Ecto neural progenitor cell (in vitro differentiated cells): ENCODE data around the gene MAU2.

Source experiments
- DNase-seq: peaks from one replicate; pipeline ENCODE4 v3.0.0-alpha.2; 2018; ENCODE audit warnings: low spot score

The MAU2 gene, protein sequence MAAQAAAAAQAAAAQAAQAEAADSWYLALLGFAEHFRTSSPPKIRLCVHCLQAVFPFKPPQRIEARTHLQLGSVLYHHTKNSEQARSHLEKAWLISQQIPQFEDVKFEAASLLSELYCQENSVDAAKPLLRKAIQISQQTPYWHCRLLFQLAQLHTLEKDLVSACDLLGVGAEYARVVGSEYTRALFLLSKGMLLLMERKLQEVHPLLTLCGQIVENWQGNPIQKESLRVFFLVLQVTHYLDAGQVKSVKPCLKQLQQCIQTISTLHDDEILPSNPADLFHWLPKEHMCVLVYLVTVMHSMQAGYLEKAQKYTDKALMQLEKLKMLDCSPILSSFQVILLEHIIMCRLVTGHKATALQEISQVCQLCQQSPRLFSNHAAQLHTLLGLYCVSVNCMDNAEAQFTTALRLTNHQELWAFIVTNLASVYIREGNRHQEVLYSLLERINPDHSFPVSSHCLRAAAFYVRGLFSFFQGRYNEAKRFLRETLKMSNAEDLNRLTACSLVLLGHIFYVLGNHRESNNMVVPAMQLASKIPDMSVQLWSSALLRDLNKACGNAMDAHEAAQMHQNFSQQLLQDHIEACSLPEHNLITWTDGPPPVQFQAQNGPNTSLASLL

DNA sequence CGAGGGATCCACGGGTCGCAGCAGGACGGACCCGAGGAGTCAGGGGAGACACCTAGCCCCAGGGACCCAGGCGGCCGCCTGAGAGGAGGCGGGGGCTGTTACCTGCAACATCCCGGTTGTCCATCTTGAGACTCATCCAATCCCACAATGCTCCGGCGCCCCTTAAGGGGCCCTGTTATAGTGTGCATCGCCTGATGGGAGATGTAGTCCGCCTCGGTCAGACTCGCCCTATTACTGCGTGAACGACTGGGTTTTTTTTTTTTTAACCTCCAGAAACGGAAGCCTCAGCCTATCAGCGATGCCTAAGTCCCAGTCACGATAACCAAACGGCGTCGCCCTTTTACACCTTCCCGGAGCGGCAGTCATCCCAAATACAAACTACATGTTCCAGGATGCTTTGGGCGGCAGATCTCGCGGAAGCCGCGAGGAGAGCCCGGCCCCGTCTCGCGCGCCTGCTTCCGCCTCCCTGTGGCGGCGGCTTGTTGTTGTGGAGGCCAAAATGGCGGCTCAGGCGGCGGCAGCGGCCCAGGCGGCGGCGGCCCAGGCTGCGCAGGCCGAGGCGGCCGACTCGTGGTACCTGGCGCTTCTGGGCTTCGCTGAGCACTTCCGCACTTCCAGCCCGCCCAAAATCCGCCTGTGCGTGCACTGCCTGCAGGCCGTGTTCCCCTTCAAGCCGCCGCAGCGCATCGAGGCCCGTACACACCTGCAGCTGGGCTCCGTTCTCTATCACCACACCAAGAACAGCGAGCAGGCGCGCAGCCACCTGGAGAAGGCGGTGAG is at the start of gene MAU2, which contains the start of gene SUGP1:
Gene MAU2 (plus strand): TSS at position 469 of the 780 bp plus-strand sequence. CDS start 31 bp downstream, at position 500.
Gene SUGP1 (minus strand): TSS at position 149 of the 780 bp plus-strand sequence. CDS start 13 bp downstream, at position 136.
- peak; percentile 95 for DNase-seq

DNA sequence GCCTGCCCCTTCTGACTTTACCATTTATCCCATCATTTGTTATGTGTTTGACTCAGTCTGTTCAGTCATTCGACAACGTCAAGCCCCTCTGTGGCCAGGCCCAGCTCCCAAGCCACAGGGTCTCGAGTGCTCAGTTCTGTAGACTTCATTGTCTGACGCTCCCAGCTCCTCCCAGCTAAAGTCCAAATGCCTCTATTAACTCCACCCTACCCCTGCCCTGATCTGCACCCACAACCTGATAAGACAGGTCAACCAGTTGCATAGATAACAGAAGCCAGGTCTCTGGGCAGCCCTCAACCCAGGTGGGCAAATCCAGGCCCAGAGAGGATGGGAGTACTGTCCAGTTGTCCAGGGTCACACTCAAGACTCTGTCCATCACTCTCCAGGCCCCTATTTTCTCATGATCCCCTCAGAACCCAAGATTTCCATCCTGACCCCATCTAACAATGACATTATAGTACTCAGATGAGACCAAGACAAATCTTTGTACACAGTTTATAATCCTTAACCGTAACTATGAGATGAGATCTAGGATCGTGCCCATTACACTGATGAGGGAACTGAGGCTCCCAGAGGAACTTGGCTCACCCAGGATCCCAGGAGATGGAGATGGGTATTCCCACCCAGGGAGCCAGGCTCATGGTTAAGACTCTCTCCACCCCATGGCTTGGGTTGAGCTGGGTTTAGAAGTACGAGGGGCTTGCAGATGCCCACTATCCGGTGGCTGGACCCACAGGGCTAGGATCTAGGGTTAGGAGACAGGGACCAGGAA is 48.6 kb upstream of the MAU2 start:
- no peak for DNase-seq

- DNase-seq: no peak
Measured at GRCh38 chr19:19274146-19274545, 46.5 kb upstream of the MAU2 start.

DNA sequence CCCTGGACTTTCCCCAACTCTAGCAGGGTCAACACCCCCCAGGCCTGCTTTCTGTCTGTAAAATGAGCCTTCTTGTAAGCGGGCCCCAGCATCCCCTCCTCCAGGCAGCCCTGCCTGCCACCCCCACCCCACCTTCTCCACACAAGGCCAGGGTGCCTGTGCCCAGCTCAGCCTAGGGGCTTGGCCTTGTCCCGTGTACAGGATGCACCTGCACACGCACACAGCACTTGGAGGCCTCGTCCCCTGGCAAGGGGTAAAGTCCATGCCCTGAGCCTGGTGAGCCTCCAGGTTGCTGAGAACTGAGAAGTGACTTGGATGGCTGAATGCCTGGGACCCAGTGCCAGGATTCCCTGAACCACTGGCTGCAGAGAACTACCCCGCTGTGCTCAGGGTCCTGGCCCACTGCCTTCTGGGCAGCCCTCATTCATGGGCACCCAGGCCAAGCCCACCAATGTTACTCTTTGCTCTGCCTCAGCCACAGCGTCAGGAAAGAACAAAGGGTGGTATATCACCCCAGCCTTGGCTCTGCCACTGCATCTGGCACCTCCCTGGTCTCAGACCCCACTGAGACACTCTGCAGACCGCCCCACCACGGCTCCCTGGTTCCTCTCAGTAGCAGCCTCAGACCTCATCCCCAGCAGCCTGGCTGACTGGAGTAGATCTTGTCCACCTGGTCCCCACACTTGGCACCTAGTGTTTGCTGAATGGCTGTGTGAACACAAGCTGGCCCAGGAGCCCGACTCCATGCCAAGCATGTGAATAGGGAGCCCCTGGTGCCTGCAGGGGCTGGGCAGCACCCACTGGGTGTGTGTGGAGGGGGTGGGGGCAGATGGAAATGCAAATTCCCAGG is 45.7 kb upstream of the MAU2 start:
- no peak for DNase-seq

GRCh38 chr19:19276386-19276785 is 44.2 kb upstream of the MAU2 start:
- no peak for DNase-seq

DNA sequence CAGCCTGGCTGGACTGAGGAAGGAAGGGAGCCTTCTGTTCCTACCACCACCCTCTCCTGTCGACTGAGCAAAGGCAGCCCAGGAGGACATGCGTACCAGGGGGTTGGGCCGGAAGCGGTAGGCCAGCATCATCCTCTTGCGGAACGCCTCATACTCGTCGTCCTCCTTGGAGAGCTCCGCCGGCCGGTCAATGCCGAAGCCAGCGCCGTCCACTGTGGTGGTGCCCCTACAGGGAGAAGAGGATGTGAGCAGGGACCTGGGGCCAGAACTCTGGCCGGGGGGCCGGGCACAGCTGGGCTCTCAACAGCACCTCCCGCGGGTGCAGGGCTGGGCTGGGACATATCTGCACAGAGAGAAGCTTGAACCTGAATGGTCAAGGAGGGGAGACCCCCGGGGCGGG is 43.8 kb upstream of the MAU2 start:
- no peak for DNase-seq

DNA sequence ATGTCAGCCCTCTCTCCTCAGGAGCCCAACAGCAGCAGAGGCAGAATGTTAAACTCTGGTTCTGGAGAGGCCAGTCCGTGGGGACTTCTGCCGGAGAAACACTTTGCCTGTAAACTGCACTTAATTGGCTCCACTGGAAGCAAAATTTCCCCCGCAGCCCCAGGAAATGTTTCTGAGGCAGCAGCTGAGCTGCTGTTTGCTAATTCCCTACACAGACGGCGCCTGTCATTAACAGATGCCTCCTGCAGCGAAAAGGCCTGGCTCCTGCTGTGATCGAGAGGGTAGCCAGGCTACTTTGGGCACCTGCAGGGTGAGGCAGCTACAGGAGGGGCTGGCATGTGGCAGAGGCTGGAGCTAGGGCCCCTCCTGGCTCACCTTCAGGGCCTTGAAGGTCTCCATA is 42.3 kb upstream of the MAU2 start:
- no peak for DNase-seq

- DNase-seq: no peak
Measured at GRCh38 chr19:19279062-19279612, 41.5 kb upstream of the MAU2 start.

DNA sequence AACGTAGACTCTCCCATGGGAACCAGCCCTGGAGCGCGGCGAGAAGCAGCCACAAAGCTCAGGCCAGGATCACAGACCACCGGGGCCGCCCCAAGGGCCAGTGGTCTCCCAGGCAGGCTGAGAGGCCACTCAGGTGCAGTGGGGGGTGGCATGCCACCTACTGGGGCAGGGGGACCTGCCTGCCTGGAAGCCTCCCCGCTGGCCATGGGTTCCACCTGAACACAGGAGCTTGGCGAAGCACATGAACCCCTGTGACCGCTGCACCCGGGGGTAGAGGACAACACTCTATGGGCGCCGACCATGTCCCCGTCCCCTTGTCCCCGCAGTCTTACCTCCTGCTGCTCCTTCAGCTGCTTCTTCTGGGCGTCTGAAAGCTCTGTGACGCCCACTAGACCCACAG is 40.8 kb upstream of the MAU2 start:
- DNase-seq: no peak

GRCh38 chr19:19280561-19280960 is 40.1 kb upstream of the MAU2 start:
- no peak for DNase-seq

- no peak for DNase-seq
Measured at GRCh38 chr19:19285686-19286085, 34.9 kb upstream of the MAU2 start.

GRCh38 chr19:19292607-19293006 is 28.0 kb upstream of the MAU2 start:
- no peak for DNase-seq

GRCh38 chr19:19294914-19295313 is 25.7 kb upstream of the MAU2 start:
- DNase-seq: no peak

GRCh38 chr19:19296953-19297689 is 23.5 kb upstream of the MAU2 start:
- DNase-seq: no peak

GRCh38 chr19:19297759-19298158 is 22.9 kb upstream of the MAU2 start:
- DNase-seq: no peak

- no peak for DNase-seq
Measured at GRCh38 chr19:19300613-19301012, 20.0 kb upstream of the MAU2 start.

DNA sequence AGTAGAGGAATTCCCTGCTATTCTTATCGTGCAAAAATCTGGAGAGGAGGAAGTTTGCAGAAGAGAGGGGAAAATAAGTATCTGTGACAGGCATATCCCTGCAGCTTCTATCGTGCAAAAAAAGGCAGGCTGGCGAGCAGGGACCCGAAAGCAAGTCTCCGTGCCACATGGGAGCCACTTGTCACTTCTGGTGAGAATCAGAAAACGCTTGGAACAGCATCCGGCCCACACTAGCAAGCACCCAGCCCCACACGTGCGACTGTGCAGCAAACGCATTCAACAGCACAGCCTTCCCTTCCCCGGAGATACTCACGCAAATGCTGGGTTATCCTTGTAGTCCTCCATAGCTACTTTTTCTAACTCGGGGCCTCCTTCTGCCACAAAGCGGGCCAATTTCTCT is 17.2 kb upstream of the MAU2 start:
- no peak for DNase-seq

DNA sequence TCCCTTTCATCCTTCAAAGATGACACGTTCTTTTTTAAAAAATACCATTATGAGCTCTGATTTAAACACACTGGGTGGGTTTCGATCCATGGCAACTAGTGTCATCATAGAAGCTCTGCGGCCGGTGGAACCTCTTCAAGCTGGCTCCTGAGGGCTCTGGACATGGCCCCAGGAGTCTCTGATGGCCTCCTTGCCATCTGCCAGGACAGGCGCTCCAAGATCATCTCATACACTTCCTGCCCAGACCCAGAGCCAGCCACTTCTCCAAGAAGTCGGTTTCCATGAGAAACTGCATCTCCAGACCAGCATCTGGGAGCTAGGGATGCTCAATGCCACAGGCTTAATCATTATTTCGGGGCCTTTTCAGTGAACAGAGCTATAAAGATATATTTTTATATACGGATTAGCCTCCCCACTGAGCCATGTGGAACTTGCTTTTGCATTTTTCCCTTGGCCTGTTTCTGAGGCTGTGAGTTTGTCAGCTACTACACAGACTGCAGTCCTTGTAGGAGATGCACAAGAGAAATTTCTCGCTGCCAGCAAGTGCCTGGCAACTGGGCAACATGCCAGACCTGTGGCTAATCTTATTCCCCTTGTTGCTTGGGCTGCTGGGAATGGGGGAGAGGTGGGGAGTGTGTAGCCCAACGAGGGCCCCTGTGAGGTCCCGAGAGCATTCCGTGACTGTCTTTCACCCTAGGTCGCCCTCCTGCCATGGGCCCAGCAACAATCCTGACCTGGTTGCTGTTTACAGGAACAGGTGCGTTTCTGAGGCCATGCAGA is 16.3 kb upstream of the MAU2 start:
- no peak for DNase-seq

GRCh38 chr19:19305066-19305465 is 15.6 kb upstream of the MAU2 start:
- DNase-seq: no peak
